Measurements from ENCODE around the gene HTR2B. TPM values are rescaled to one million over a fixed set of nuclear protein-coding genes. Genes with fewer than 3 reads are reported as not detected.

Gene HTR2B
- total RNA-seq, 1 experiment from 2014 or later, result not detected

GRCh38 chr2:231099918-231100317 is 24.9 kb downstream of the HTR2B start:
- Histone ChIP-seq H3K4me3 (replicated peaks in 1 of 2; ENCODE audit: low read depth in 1 of 2, low read length in 2 of 2) (no peak overlapping the region), H3K9ac (ENCODE audit: low read length) (no peak overlapping the region), H3K4me1 (ENCODE audit: control insufficient read depth in 1 of 2, insufficient read depth in 2 of 2, low read length in 2 of 2) (peaks cover 7 to 22% of the 10 kb centered on the region in 2 experiments), H3K9me3 (ENCODE audit: control insufficient read depth in 1 of 2, insufficient read depth in 1 of 2, low read depth in 1 of 2, low read length in 2 of 2) (no peaks in the 10 kb centered on the region), H3K27ac (ENCODE audit: low read depth, low read length) (no peak overlapping the region; the same call in 1 of the 2 replicates), H4K20me1 (ENCODE audit: insufficient read depth) (no peaks in the 10 kb centered on the region), H2AFZ (ENCODE audit: low read depth, low read length, poor library complexity, severe bottlenecking) (no peak overlapping the region), H3K36me3 (ENCODE audit: control insufficient read depth in 1 of 2, insufficient read depth in 2 of 2, low read length in 2 of 2) (no peaks in the 10 kb centered on the region), H3K79me2 (ENCODE audit: insufficient read depth, low read length) (peaks cover 34% of the 10 kb centered on the region), H3K4me2 (ENCODE audit: low read length) (peak overlapping the region; percentile 8; the same call in 1 of the 2 replicates), H3K9me2 (ENCODE audit: insufficient read depth) (no peaks in the 10 kb centered on the region), H3K27me3 (ENCODE audit: insufficient read depth, low read length) (no peaks in the 10 kb centered on the region)
- ATAC-seq (peak; percentile 43; the same call in 1 of the 2 replicates), DNase-seq (ENCODE audit: low read depth, low spot score) (no peak)
- TF ChIP-seq FOSL1 (IDR thresholded peaks at IDR 0.05; ENCODE audit: low read depth), result 0 out of 2 replicates have a peak, but pooled peaks have one; percentile 1
- peak; percentile 26 to 70 (median 57); a peak in 5 of 6 replicates for TF ChIP-seq CTCF (IDR thresholded peaks at IDR 0.05 in 2 of 3, conservative IDR thresholded peaks at IDR 0.05 in 1 of 3; ENCODE audit: borderline replicate concordance in 1 of 3, insufficient read depth in 1 of 3, low read depth in 2 of 3, low read length in 2 of 3)
- peak; percentile 39 for TF ChIP-seq RAD21 (IDR thresholded peaks at IDR 0.05; ENCODE audit: low read depth)
- no peak for TF ChIP-seq EZH2phosphoT487 (IDR thresholded peaks at IDR 0.05; ENCODE audit: borderline replicate concordance)
- no TSS peak for BruUV-seq (replicated peaks)
- ChIA-PET POLR2A (no interaction called here), RAD21 (ENCODE audit: low non-redundant PET in 1 of 2, low total read pairs in 2 of 2, uncharacterized antibody in 2 of 2, unreplicated experiment in 2 of 2) (no interaction called here), CTCF (no interaction called here)
- intact Hi-C loops (cut with micrococcal nuclease), result loop anchor here (5.0 kb wide), 1 partner anchor 278 kb away; no protein-coding TSS in a partner anchor

GRCh38 chr2:231094736-231095346 is 30.0 kb downstream of the HTR2B start:
- H3K9me2 ChIP-seq (ENCODE audit: insufficient read depth), result no peaks in the 10 kb centered on the region
- no peak overlapping the region for H3K9ac ChIP-seq (ENCODE audit: low read length)
- H3K4me3 ChIP-seq (replicated peaks in 1 of 2; ENCODE audit: low read depth in 1 of 2, low read length in 2 of 2), result no peak overlapping the region
- peaks cover 39% of the 10 kb centered on the region; the same call in 1 of the 2 replicates for H3K79me2 ChIP-seq (ENCODE audit: insufficient read depth, low read length)
- H3K4me1 ChIP-seq (ENCODE audit: control insufficient read depth in 1 of 2, insufficient read depth in 2 of 2, low read length in 2 of 2), result peaks cover 3 to 12% of the 10 kb centered on the region in 2 experiments
- BruUV-seq (replicated peaks), result no TSS peak
- intact Hi-C loops (cut with micrococcal nuclease), result no loop called here
- ATAC-seq (no peak), DNase-seq (ENCODE audit: low read depth, low spot score) (no peak)
- no peaks in the 10 kb centered on the region for H3K9me3 ChIP-seq (ENCODE audit: control insufficient read depth in 1 of 2, insufficient read depth in 1 of 2, low read depth in 1 of 2, low read length in 2 of 2)
- no peak overlapping the region for H3K27ac ChIP-seq (ENCODE audit: low read depth, low read length)
- CTCF ChIA-PET, result interaction anchor here (1.4 kb wide), 1 partner anchor 9 kb away, joined by 7 read pairs; no protein-coding TSS in a partner anchor
- no peak overlapping the region for H2AFZ ChIP-seq (ENCODE audit: low read depth, low read length, poor library complexity, severe bottlenecking)
- peaks cover 5 to 9% of the 10 kb centered on the region in 2 experiments; a peak in 1 of 4 replicates for H3K36me3 ChIP-seq (ENCODE audit: control insufficient read depth in 1 of 2, insufficient read depth in 2 of 2, low read length in 2 of 2)
- no peak overlapping the region for H3K4me2 ChIP-seq (ENCODE audit: low read length)
- RAD21 ChIA-PET (ENCODE audit: low non-redundant PET in 1 of 2, low total read pairs in 2 of 2, uncharacterized antibody in 2 of 2, unreplicated experiment in 2 of 2), result no interaction called here
- H3K27me3 ChIP-seq (ENCODE audit: insufficient read depth, low read length), result no peaks in the 10 kb centered on the region
- POLR2A ChIA-PET, result no interaction called here
- H4K20me1 ChIP-seq (ENCODE audit: insufficient read depth), result no peaks in the 10 kb centered on the region
- TF ChIP-seq EZH2 (IDR thresholded peaks at IDR 0.05) (no peak), ELF1 (IDR thresholded peaks at IDR 0.05; ENCODE audit: borderline replicate concordance, low read depth) (no peak), CBX3 (IDR thresholded peaks at IDR 0.05; ENCODE audit: low read depth) (no peak), POLR2AphosphoS5 (IDR thresholded peaks at IDR 0.05; ENCODE audit: low read depth, low read length) (no peak), EZH2phosphoT487 (IDR thresholded peaks at IDR 0.05; ENCODE audit: borderline replicate concordance) (no peak), CTCF (IDR thresholded peaks at IDR 0.05 in 2 of 3, conservative IDR thresholded peaks at IDR 0.05 in 1 of 3; ENCODE audit: borderline replicate concordance in 1 of 3, insufficient read depth in 1 of 3, low read depth in 2 of 3, low read length in 2 of 3) (no peak), ZBTB33 (IDR thresholded peaks at IDR 0.05; ENCODE audit: extremely low read depth, insufficient replicate concordance, low read length) (no peak), ATF3 (IDR thresholded peaks at IDR 0.05) (no peak), ZNF274 (IDR thresholded peaks at IDR 0.05; ENCODE audit: low read depth, low read length) (no peak)
